GM19468 (cell line): ENCODE measurements around the gene WNT11.

ENCODE experiments used
- ATAC-seq: cut with Tn5 transposase; IDR thresholded peaks from one replicate; pipeline ENCODE4 v1.9.1; 2021; ENCODE audit warnings: mild to moderate bottlenecking, moderate library complexity, moderate number of reproducible peaks; ENCODE audit not compliant: unreplicated experiment; ENCODE audit errors: extremely low read depth

Gene WNT11

GRCh38 chr11:76224461-76225121 is 18.3 kb upstream of the WNT11 start:
- no peak for ATAC-seq

- ATAC-seq = no peak
Measured at GRCh38 chr11:76221365-76221764, 15.1 kb upstream of the WNT11 start.

- no peak for ATAC-seq
Measured at GRCh38 chr11:76219243-76219642, 12.9 kb upstream of the WNT11 start.

GRCh38 chr11:76218449-76219178 is 12.3 kb upstream of the WNT11 start:
- no peak for ATAC-seq

GRCh38 chr11:76217653-76218160 is 11.4 kb upstream of the WNT11 start:
- ATAC-seq = no peak

- no peak for ATAC-seq
Measured at GRCh38 chr11:76216536-76217325, 10.4 kb upstream of the WNT11 start.

GRCh38 chr11:76215941-76216340 is 9.6 kb upstream of the WNT11 start:
- no peak for ATAC-seq

- no peak for ATAC-seq
Measured at GRCh38 chr11:76214968-76215548, 8.8 kb upstream of the WNT11 start.

- no peak for ATAC-seq
Measured at GRCh38 chr11:76214186-76214585, 7.9 kb upstream of the WNT11 start.

- no peak for ATAC-seq
Measured at GRCh38 chr11:76212086-76213035, 6.1 kb upstream of the WNT11 start.

GRCh38 chr11:76210931-76211851 is 4.9 kb upstream of the WNT11 start:
- no peak for ATAC-seq

- ATAC-seq = no peak
Measured at GRCh38 chr11:76209973-76210930, 4.0 kb upstream of the WNT11 start.

GRCh38 chr11:76209375-76209972 is 3.2 kb upstream of the WNT11 start:
- ATAC-seq = no peak

- ATAC-seq = no peak
Measured at GRCh38 chr11:76208438-76209374, 2.4 kb upstream of the WNT11 start.

- no peak for ATAC-seq
Measured at GRCh38 chr11:76207642-76208401, 1.5 kb upstream of the WNT11 start.
